Loucy (cell line): ENCODE measurements around the gene ST8SIA1.

ENCODE experiments used
- CTCF ChIP-seq: fragments of 200-600 bp; sonication (generic); conservative IDR thresholded peaks from 2 replicates; pipeline ENCODE4 v1.5.1; 2014; ENCODE audit warnings: mild to moderate bottlenecking, antibody characterized with exemption, low read length
- EZH2phosphoT487 ChIP-seq: fragments of 200-600 bp; IDR thresholded peaks from 2 replicates; pipeline ENCODE4 v1.6.1; 2018; ENCODE audit warnings: antibody characterized with exemption, mild to moderate bottlenecking, moderate library complexity, borderline replicate concordance

DNA sequence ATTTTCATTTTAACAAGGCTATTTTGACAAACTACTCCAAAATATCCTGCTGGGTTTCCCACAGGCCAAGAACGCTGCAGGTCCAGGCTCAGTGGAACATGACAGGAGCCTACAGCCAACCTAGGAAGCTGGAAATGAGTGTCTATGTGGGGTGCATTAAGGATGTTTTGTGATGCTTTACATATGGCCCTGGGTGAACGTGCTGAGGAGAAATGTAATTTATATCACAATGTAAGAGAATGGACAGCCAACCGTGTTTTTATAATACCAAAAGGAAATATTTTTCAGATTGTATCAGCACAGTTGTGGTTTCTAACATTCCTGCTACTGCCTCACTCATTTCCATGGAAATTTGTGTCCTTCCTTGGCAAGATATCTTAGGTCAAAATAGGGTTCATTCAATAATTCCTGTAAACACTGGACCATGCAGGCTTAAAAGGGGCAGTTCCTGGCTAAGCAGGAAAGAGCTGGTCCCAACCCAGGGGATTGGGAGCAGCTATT, 51.5 kb downstream of the ST8SIA1 start:
- TF ChIP-seq CTCF, result no peak
- TF ChIP-seq EZH2phosphoT487, result no peak
